Esophagus muscularis mucosa (tissue), 4 donors: ENCODE results near the gene ADCY9. TPM values are rescaled to one million over a fixed set of nuclear protein-coding genes. Genes with fewer than 3 reads are reported as not detected.

ENCODE experiments used
- DNase-seq: peaks from one replicate; pipeline ENCODE4 v3.0.0-alpha.2; 2017; ENCODE audit errors: extremely low spot score
- H3K27ac ChIP-seq, 4 donors: fragments of 200-600 bp; sonication (generic); replicated peaks in 1 of 4; 1 replicate in 3 of 4; 2 replicates in 1 of 4; pipeline ENCODE4 v1.5.1; 2016 to 2019; ENCODE audit warnings: mild to moderate bottlenecking in 1 of 4
- H3K27me3 ChIP-seq, 4 donors: fragments of 200-600 bp; sonication (generic); one replicate each; pipeline versions ENCODE4 v1.5.1 to v1.6.0; 2016 to 2019
- H3K36me3 ChIP-seq, 4 donors: fragments of 200-600 bp; sonication (generic); one replicate each; pipeline ENCODE4 v1.5.1; 2016 to 2019
- H3K4me1 ChIP-seq, 4 donors: fragments of 200-600 bp; sonication (generic); one replicate each; pipeline ENCODE4 v1.5.1; 2016 to 2019
- H3K4me3 ChIP-seq, 4 donors: fragments of 200-600 bp; sonication (generic); 1 replicate in 2 of 4; 2 replicates in 2 of 4; pipeline ENCODE4 v1.5.1; 2016 to 2019; ENCODE audit warnings: mild to moderate bottlenecking in 4 of 4, moderate library complexity in 1 of 4
- H3K9me3 ChIP-seq, 4 donors: fragments of 200-600 bp; sonication (generic); 1 replicate in 3 of 4; 2 replicates in 1 of 4; pipeline ENCODE4 v1.5.1; 2016 to 2019
- CTCF ChIP-seq, 3 experiments: fragments of 200-600 bp in 2 of 3; fragments of 450-650 bp in 1 of 3; sonication (generic) in 2 of 3; IDR thresholded peaks; one replicate each; pipeline ENCODE4 v1.5.1; 2017 to 2019; ENCODE audit warnings: antibody characterized with exemption in 3 of 3, mild to moderate bottlenecking in 2 of 3, moderate library complexity in 1 of 3
- EP300 ChIP-seq: sonication (generic); formaldehyde crosslinking; IDR thresholded peaks from one replicate; pipeline ENCODE4 v1.6.1; 2017; ENCODE audit warnings: antibody characterized with exemption
- POLR2A ChIP-seq: fragments of 450-650 bp; IDR thresholded peaks from one replicate; pipeline ENCODE4 v1.6.1; 2017; ENCODE audit warnings: antibody characterized with exemption, moderate library complexity, mild to moderate bottlenecking, low read depth
- POLR2AphosphoS5 ChIP-seq, 2 donors: sonication (generic); formaldehyde crosslinking; IDR thresholded peaks; one replicate each; pipeline ENCODE4 v1.6.1; 2017; ENCODE audit warnings: antibody characterized with exemption in 2 of 2
- WGBS: methylation state at CpG from one replicate; pipeline ENCODE4 v1.1.5; 2018; 5-methylcytosine and 5-hydroxymethylcytosine counted together
- intact Hi-C: fragments of 100-400 bp; cut with DNase I; formaldehyde crosslinking; loops from one replicate; pipeline ENCODE4 v1.15.1; 2023
- total RNA-seq, 4 donors: library from RNA; depleted of rRNA; stranded (reverse); fragments of >200 nt; gene quantifications; one replicate each; pipeline versions ENCODE4 v1.1.0 to v1.2.1, GENCODE V29; 2016

ADCY9 gene
- total RNA-seq, 4 donors from 2014 or later, result 35.8 to 72.9 (median 55.7) TPM

- peaks cover 12 to 39% (median 30%) of the 10 kb centered on the region in 4 donors for H3K36me3 ChIP-seq
- H3K27me3 ChIP-seq, result no peaks in the 10 kb centered on the region
- intact Hi-C loops, result loop anchor here (10.0 kb wide), 1 partner anchor 268 kb away; no protein-coding TSS in a partner anchor
- no peak for TF ChIP-seq POLR2A
- no peak for TF ChIP-seq POLR2AphosphoS5 (IDR thresholded peaks at IDR 0.05)
- no peak for TF ChIP-seq CTCF (IDR thresholded peaks at IDR 0.05)
- TF ChIP-seq EP300, result no peak
- 96% methylated on average over 4 of the region's 13 CpGs for WGBS
- no peak for DNase-seq
- no peak overlapping the region for H3K27ac ChIP-seq
- H3K4me1 ChIP-seq, result peaks cover 3 to 10% (median 7%) of the 10 kb centered on the region in 4 donors
- H3K4me3 ChIP-seq, result no peak overlapping the region
- no peaks in the 10 kb centered on the region for H3K9me3 ChIP-seq
Observed at GRCh38 chr16:3987231-3987630, 129.0 kb downstream of the ADCY9 start.

GRCh38 chr16:3986235-3986544 is 130.1 kb downstream of the ADCY9 start:
- no peaks in the 10 kb centered on the region for H3K9me3 ChIP-seq
- no peak overlapping the region for H3K27ac ChIP-seq
- H3K4me1 ChIP-seq, result peaks cover 3 to 10% (median 7%) of the 10 kb centered on the region in 4 donors
- intact Hi-C loops, result loop anchor here (10.0 kb wide), 1 partner anchor 269 kb away; no protein-coding TSS in a partner anchor
- TF ChIP-seq POLR2A (no peak), EP300 (no peak), POLR2AphosphoS5 (IDR thresholded peaks at IDR 0.05) (no peak), CTCF (IDR thresholded peaks at IDR 0.05) (no peak)
- H3K36me3 ChIP-seq, result peaks cover 12 to 48% (median 35%) of the 10 kb centered on the region in 4 donors
- H3K4me3 ChIP-seq, result no peak overlapping the region
- no peaks in the 10 kb centered on the region for H3K27me3 ChIP-seq
- no peak for DNase-seq
- WGBS, result 88% methylated on average over 13 of the region's 13 CpGs

- Histone ChIP-seq H3K4me1 (peaks cover 3 to 24% (median 19%) of the 10 kb centered on the region in 4 donors), H3K4me3 (no peak overlapping the region), H3K9me3 (no peaks in the 10 kb centered on the region), H3K27ac (no peak overlapping the region), H3K27me3 (no peaks in the 10 kb centered on the region), H3K36me3 (peaks cover 12 to 62% (median 45%) of the 10 kb centered on the region in 4 donors)
- WGBS, result 88% methylated on average over 21 of the region's 31 CpGs
- DNase-seq, result no peak
- intact Hi-C loops, result loop anchor here (5.0 to 10.0 kb wide), 3 partner anchors 133 to 270 kb away; partner anchors contain the start of gene ADCY9
- TF ChIP-seq POLR2AphosphoS5 (IDR thresholded peaks at IDR 0.05) (no peak), EP300 (no peak), POLR2A (no peak), CTCF (IDR thresholded peaks at IDR 0.05) (no peak)
Observed at GRCh38 chr16:3984111-3985060, 131.9 kb downstream of the ADCY9 start.

- H3K4me1 ChIP-seq, result peaks cover 3 to 24% (median 19%) of the 10 kb centered on the region in 4 donors
- no peak overlapping the region for H3K4me3 ChIP-seq
- H3K36me3 ChIP-seq, result peaks cover 10 to 62% (median 49%) of the 10 kb centered on the region in 4 donors
- H3K27me3 ChIP-seq, result no peaks in the 10 kb centered on the region
- no peaks in the 10 kb centered on the region for H3K9me3 ChIP-seq
- no peak overlapping the region for H3K27ac ChIP-seq
- TF ChIP-seq POLR2A (no peak), EP300 (no peak), CTCF (IDR thresholded peaks at IDR 0.05) (peak; percentile 61 to 84 (median 72)), POLR2AphosphoS5 (IDR thresholded peaks at IDR 0.05) (peak in 1 of 2 donors; percentile 54)
- no peak for DNase-seq
- WGBS, result 18% methylated on average over 19 of the region's 22 CpGs
- intact Hi-C loops, result loop anchor here (5.0 to 10.0 kb wide), 3 partner anchors 134 to 272 kb away; partner anchors contain the start of gene ADCY9
Observed at GRCh38 chr16:3983081-3983520, 133.1 kb downstream of the ADCY9 start.
